ENCODE data around the gene SND1.
"Not testable (repeated sequence)": the region's sequence is repeated elsewhere in the genome, so short reads cannot be mapped to it uniquely, and the experiment has no call there.

The SND1 gene

DNA sequence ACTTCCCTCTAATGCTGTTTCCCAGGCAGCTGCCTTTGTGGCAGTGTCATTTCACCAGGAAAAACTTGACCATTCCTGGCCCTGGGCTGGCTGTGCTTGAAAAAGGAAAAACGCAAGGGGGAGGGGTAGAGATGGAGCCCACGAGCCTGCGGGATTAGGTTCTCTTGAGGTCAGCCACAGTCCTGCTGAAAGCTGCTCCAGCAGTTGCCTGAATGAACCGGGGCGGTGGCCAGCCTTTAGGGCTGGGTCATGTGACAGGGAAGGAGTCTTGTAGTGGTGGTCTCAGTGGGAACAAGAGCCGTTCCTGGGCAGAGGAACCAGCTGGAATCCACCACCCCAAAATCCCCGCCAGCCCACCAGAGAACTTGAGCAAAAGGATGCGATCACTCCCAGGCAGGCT is 430.4 kb downstream of the SND1 start:
- DNase-seq = no peak

DNA sequence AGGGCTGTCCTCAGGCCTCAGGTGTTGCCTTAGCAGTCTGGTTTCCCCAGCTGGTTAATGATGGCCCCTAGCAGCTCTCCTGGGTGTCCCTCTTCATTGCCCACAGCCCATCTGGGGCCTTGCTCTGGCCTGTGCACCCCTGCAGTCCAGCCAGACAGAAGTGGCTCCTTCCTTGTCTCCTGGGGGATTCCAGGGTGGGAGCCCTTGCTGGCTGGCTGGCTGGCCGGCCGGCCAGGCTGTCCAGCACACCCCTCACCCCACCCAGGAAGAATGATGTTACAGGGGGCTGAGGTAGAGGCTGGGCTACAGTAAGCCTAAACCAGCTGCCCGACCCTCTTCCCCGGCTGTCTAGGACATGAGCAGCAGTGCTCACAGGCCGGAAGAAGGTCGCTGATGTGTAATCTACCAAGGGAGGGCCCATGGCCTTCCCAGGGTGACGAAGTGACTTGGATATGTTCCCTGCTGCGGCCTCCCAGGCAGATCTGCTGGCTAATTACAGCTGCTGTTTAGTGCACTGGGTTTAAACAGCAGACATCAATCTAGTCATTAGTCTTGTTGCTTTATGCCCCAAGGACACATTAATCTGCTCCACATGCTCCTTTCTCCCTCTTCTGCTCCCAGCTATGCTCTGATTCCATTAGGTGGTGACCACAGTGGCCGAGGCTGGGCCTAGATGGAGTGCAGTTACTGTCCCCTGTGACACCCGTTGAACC is 433.1 kb downstream of the SND1 start:
- DNase-seq = no peak

DNA sequence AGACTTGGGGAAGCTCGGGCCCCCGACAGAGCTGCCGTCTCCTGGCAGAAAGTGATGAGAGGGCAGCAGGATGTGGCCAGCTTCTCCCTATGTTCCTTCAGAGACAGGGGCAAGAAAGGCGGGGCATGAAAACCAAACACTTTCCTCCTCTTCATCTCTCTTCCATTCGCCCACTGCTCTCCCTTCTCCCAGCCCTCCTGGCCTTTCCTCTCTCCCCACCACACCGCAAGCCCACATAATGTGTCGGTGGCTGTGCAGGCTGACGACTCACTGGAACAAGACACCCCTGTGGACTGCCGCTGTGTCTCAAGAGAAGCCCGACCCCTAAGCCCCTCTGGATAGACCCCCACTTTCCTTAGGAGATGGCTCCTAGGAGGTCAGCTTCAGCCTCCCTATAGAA is 438.5 kb downstream of the SND1 start:
- no peak for DNase-seq

DNA sequence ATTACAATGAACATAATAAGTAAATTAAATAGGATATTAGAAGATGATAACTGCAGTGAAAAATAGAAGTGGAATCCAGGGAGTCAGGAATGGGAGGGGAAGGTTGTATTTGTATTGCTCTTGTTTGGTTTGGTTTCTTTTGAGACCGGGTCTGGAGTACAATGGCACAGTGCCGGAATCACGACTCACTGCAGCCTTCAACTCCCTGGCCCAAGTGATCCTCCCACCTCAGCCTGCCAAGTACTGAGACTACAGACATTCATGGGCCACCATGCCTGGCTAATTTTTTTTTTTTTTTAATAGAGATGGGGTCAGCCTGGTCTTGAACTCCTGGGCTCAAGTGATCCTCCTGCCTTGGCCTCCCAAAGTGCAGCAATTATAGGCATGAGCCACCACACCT is 439.1 kb downstream of the SND1 start:
- no peak for DNase-seq

DNA sequence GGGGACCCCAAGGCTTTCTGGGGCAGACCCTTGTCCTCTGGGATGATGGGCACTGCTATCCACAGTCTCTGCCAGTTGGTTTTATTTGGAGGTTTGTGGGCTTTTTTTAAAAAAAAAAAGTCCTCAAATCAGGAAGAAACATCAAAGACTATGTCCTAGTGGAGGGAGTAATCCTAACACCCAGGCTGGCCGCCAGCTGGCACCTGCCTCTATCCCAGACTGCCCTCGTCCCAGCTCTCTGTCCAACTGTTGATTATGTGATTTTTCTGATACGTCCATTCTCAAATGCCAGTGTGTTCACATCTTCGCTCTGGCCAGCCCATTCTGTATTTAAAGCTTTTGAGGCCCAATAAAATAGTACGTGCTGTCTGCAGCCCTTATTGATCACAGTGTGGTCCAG is 440.2 kb downstream of the SND1 start:
- DNase-seq = no peak

DNA sequence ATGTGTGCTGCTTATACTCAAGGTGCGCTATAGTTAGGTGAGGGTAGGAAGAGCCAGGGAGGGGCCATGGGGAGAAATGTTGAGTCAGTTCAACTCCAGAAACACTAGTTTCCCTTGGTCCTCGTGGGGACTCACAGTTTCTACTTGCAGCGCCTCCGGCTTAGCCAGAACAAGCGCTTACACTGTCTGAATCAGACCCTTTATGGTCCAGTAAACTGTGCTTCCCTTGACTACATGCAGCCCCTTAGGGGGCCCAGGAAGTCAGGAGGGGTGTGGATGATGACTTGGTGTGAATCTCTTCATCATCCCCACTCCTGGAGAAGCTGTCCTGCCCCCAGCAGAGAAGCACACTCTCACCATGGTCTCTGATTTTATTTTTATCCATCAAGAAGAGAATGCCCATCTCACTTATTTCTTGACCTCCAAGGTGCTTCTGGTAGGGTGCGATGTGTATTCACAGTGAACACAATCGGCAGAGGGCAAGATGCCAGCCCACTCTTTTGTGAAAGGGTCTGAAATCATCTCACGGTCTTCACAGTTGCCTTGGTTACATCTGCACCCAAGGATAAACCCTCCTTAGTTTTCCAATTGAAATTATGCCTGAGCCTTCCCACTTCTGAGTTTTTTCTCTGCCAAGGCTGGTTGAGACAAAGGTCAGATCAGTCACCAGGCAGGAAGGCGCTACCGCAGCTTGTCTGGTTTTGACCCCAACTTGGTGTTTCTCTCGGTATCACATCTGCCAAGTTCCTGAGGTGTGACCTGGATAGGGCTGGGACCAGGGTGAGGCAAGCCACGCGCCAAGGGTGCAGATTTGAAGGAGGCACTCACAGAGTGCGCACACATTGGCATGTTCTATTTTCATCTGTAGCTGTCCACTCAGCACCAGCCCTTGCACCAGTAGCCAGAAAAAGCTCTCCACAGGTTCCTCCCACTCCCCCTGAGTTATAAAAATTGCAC is 441.9 kb downstream of the SND1 start:
- no peak for DNase-seq

DNA sequence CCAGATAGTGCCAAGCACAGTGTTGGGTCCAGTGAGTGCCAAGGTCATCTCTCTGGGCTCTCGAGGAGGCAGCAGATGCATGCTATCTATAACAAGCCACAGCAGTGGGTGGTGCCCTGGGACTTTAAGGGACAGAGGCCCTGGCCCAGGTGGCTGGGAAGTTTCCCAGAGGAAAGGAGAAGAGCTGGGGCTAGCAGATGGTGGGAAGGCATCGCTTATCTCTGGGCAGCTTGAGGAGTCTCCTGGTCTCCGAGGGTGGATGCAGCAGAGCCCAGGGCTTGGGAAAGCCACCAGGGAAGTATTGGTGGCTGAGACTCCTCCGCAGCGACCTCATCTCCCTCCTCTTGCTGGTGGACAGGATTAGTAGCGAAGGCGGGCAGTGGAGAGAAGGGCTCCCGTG is 442.7 kb downstream of the SND1 start:
- no peak for DNase-seq

DNA sequence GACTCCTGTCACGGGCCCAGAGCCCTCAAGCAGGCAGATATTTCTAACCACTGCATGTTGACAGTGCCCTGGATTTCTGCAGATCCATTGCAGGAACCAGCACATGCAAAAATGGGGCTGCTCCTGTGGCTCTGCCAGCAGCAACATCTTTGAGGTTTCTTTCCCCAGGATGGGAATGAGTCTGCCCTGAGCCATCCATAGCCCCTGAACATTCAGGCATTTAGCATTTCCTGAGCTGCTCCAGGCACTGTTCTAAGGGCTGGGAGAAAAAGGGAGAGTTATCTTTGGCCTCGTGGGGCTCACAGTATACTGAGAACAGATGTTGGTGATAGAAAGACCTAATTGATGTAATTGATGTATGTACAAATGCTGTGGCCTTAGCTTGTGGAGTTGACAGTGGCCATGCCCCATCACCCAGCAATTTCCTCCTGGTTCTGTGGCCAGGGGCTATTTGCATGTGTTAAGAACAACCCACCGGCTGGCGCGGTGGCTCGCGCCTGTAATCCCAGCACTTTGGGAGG is 445.3 kb downstream of the SND1 start:
- DNase-seq = no peak

DNA sequence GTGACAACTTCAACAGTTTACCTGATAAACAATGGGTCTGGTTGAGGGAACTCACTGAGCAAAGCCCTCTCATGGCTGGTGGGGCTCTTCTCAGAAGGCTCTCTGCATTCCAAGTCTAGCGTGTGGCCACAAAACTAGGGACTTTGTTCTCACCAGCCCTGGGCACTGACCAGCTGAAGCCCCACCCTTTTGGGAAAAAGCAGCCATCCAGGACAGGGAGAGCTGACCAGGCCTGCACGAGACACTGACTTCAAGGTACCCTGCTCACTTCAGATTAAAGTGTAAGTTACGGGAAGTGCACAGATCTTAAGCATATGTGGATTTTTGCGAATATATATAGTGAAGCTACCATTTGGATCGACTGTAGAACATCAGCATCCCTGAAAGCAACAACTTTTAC is 446.6 kb downstream of the SND1 start:
- DNase-seq = no peak

DNA sequence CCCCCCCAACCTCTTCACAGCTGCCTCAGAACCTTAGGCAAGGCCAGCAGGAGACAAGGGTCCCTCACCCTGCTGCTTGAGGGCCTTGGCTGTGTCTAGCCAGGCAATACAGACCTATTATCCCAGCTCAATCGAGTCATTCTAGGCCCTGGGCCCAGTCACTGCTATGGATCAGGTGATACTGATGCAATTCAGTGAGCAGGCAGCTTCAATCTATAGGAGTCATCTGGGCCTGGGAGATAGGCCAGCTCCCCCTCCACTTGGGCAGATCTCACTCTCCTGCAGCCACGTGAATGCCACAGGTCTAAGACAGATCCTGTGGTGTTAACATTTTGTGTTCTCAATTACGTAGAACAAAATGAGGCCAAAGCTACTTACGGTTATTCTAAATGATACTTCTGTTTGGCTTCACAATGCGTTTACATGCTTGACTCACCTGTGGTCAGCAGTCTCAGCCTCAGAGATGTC is 447.2 kb downstream of the SND1 start:
- DNase-seq = no peak

DNA sequence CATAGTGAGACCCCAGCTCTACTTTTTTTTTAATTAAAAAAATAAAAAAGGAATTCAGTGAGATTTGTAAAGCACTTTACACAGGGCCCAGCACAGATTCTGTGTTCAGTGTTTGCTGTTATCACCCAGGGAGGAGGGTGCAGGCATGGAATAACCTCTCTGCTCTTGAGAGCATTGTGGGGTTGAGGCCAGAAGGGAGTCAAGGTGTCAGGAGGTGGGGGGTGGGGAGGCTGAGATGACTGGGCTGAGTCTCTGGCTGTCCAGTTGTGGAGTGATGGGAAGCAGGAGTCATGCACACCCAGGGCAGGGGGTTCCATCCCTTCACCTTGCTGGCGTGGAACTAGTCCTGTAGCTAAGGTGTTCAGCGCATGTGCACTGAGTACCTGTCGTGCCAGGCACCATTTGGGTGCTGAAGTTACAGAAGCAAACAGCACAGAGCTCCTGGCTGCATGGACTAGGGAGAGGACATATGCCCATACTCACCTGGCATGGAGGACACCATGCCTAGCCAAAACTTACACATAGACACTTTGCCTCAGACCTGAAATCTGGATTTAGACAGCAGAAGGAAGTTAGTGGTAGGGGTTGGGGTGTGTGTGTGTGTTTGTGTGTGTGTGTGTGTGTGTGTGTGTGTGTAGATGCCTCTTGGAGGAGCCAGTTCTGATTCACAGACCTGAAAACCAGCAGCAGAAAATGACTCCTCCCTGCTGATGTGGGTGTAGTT is 448.4 kb downstream of the SND1 start:
- no peak for DNase-seq

DNA sequence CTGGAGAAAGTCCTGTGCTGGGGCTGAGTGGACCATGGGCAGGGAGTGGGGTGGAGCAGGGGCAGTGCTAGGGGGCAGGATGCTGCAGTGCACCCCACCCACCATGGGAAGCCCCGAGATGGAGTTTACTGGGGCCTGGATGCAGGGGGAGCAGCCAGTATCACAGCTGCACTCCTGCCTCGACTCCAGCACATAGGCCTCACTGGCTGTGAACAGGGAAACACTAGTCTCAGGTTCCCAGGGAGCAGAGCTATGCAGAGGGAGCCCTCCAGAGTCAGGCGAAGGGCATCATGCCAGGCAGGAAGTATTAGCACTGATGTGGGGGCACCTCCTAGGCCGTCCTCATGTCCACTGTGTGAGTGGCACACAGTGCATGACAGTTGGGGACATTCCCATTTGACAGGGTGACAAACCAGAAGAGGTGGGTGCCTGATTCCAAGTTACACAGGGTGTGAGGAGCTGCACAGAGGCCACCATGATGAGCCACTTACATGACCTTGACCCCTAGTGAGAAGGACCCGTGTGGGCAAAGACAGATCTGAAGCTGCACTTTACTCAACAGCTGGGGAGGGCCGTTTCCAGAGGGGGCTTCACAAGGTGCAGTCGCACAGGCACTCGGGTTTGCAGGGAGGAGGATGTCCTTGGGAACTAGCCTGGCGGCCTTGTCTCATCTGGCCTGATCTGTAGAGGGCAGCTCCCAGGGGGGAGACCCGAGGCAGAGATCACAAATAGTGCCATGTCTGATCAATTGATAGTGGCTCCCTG is 449.1 kb downstream of the SND1 start:
- no peak for DNase-seq

DNA sequence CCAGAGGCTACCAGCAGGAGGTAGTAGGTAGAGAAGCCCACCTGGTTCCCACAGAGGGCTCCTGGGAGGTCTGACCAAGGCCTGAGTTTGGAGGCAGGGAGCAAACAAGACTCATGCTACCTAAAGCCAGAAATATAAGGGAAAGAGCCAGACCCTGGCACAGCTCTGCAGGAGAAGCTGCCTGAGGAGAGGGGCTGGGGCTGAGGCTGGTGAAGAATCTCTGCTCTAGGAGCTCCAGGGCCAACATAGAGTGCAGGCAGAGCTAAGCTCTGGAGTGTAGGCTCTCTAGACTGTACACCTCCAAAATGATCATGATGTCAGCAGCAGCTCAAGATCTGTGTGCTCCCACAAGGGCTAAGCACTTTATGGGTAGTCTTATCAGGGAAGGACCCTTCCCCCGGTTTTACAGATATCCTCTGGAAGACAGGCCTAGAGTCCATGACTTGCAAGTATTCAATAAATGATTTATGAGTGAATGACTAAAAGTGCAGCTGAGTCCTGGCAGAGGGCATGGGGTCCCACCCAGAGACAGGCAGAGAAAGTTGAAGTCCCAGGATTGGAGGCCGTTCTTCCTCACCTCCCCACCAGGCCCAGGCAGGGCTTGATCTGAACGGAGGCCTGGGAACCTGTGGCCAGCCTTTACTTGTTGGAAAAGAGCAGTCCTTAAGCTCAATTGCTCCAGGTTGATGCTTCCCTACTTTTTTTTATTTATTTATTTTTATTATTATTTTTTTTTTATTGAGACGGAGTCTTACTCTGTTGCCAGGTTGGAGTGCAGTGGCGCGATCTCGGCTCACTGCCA is 450.7 kb downstream of the SND1 start:
- DNase-seq = no peak

DNA sequence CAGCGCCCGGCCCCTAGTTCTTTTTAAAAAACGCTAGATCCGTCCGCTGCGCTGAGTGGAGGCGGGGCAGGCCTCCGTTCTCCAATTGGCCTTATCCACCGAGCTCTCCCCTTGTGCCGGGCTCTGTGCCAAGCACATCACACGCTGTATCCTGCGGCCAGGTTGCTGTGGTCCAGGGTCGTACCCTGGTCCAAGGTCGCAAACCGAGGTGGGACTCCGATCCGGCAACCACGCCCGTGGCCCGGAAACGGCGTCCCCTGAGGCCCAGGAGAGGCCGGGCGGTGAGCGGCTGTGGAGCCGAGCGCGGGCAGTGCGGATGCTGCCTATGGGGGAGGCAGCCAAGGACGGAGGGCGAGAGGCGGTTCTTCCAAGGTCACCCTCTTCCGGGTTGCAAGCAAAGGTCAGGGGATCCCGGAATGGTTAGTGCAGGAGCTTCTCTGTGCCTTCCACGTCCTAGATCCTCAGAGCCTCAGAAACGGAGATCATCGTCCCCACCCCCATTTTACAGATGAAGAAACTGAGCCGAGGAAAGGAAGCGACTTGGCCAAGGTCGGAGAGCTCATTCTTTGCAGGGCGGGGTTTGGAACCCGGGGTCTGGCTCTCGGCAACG is 451.6 kb downstream of the SND1 start:
- no peak for DNase-seq

DNA sequence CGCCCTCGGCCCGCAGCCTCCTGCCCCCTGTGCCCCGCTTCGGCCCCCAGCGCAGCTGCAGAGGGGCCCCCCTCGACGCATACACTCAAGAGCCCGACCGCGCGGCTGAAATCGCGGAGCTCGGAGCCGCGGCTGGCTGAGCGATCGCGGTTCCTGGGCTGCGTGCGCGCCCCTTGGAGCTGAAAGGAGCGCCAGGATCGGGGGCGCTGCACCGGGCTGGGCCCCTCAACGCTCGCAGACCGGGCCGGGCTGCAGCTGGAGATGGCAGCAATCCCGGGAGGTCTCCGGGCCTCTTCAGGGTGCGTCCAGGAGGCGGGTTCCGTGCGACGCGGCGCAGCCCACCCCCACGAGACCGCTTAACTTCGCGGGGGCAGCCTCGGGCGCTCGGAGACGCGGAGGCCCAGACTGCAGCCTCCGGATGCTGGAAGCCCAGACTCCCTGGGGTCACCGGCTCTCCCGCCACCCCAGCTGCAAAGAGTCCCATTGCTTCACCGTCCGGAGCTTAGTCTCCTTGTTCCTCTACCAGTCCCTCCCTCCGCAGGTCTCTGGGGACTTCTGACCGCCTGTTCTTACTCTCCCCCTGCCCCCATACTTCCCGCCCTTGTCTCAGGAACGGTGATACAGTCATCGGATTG is 452.2 kb downstream of the SND1 start:
- DNase-seq = no peak

DNA sequence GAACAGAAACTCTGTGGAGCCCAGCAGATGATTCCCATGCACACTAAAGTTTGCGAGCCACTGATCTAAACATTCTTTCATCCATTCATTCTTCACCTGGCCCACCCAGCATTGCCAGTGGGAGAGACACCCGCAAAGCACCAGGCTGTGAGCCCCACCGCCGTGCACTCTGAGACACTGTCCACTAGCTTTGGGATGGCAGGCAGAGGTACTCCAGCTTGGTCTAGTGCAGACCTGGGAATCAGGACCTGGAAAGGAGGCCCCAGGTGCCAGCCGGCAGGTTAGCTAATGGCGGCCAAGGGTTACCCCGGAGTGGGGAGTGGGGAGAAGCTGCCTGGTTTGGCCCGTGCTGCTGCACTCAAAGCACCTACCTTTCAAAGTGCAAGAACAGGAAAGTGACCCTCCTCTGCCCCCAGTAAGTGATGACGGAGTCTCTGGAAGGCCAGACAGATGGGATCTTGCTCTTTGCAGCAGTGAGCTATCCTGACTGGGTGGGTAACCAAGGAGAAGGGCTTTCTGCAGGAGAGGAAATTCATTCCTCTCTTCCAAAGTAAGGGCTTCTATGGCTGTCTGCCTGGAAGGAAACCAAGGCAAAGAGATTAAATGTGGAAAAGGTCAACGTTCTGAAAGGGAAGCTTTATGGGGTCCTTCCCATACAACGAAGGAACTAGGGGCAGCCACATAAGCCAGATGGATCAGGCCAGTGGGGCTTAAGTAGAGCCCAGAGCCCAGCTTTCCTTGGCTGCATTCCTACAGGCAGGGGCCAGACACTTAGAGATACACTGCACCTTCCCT is 453.4 kb downstream of the SND1 start:
- no peak for DNase-seq

DNA sequence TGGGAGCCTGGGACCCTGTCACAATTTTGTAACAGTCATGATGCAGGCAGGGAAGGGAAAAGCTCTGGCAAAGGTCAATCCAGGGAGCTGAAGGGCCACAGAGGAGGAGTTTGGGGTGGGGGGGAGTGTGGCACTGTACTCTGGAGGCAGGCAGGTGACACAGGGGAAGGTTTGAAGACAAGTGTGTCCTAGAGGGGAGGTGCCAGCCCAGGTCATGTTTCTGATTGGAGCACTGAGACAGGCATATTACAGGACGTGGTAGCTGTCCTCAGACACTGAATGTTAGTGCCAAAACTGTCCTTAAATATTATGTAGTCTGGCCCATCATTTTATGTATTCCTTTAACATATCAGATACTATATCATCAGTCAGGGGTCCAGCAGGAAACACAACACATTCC is 454.8 kb downstream of the SND1 start:
- no peak for DNase-seq

DNA sequence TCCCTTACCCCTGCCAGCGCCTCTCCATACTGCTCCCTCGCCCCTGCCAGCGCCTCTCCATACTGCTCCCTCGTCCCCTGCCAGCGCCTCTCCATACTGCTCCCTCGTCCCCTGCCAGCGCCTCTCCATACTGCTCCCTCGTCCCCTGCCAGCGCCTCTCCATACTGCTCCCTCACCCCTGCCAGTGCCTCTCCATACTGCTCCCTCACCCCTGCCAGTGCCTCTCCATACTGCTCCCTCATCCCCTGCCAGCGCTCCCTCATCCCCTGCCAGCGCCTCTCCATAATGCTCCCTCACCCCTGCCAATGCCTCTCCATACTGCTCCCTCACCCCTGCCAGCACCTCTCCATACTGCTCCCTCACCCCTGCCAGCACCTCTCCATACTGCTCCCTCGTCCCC is 455.5 kb downstream of the SND1 start:
- not testable (repeated sequence) for DNase-seq

DNA sequence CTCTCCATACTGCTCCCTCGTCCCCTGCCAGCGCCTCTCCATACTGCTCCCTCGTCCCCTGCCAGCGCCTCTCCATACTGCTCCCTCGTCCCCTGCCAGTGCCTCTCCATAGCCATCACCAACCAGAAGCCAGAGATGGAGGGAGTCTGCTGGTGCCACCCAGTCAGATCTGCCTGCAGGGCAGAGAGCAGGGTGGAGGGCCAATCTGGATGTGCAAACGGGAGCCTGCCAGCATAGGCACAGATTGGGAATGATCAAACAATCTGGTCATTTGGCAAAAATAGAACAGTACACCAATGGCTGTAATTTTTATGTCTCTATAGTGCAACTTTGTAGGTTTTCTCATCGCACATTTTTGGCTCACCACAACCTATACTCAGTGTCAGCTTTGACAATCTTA is 456.1 kb downstream of the SND1 start:
- no peak for DNase-seq
